Measurements from ENCODE around the gene EBPL. TPM values are rescaled to one million over a fixed set of nuclear protein-coding genes. Genes with fewer than 3 reads are reported as not detected.
A peak's percentile ranks its signal among the peaks of the same experiment; 100 is the strongest.

Gene EBPL
- total and polyA plus RNA-seq, 8 donors: 23.8 to 46.4 (median 38.0) TPM

DNA sequence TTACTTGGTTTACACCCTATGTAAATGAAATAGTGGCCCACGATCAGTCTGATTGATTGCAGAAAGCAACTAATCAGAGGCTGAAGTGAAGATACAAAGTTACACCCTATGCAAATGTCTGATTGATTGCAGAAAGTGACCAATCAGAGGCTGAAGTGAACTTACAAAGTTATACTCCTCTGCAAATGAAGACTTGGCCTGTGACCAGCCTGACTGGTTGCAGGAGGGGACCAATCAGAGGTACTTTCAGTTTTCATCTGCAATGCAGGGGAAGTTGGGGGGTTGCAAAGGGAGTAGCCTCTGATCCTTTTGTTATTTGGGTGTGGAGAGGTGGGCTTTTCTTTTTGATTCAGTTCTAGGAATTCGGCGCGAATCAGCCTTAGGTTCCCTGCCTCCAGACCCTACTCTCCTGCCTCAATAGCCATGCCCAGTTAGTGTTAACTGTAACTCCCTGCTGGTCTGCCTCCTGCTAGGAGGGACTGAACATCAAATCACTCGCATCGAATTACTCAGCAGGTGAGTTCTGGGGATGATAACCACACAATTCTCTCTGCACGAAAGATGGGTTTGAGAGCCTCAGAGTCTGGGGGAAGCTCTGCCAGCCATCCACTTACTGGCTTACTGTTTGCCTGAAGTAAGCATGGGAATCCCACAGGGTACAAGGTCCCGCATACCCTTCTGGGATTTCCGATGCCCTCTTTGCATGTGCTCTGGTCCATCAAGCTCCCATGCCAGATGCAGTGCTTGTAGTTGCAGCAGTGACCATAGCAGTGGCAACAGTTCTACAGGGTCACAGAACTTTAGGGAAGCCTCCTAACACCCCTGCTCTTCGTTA, 55.5 kb downstream of the EBPL start:
- Histone ChIP-seq H3K27me3 (no peaks in the 10 kb centered on the region), H3K27ac (no peak overlapping the region), H3K4me1 (no peaks in the 10 kb centered on the region), H3K36me3 (no peaks in the 10 kb centered on the region), H3K9me3 (no peaks in the 10 kb centered on the region), H3K4me3 (no peak overlapping the region)
- TF ChIP-seq CTCF (IDR thresholded peaks at IDR 0.05): no peak
- no peak for FAIRE-seq
- 53 to 67% methylated on average over 10 of the region's 10 CpGs for WGBS, 2 donors
- DNase-seq: no peak
- ATAC-seq: peak in 2 of 4 donors; percentile 22 to 48
- intact Hi-C loops (cut with DNase I): no loop called here

DNA sequence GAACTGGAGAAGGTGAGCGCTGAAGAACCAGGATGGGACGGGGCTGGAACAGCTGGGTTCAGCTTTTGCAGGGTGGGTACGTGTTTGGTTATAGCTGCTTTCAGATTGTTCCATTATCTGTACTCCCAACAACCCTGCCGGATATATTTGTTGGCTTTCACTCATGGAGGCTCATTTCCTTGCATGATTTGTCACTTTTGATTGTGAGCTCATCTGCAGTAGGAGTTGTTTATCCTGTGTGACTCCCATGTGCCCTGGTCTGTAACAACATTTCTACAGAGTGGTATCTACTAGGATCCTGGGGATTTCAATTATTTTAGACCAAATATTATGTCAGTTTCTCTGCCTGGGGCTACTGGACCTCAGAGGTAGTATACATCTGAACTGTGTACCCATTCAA, 57.6 kb downstream of the EBPL start:
- no peaks in the 10 kb centered on the region for H3K4me1 ChIP-seq
- no peak for TF ChIP-seq CTCF (IDR thresholded peaks at IDR 0.05)
- no peak for FAIRE-seq
- H3K4me3 ChIP-seq: no peak overlapping the region
- no peaks in the 10 kb centered on the region for H3K9me3 ChIP-seq
- ATAC-seq: no peak
- H3K36me3 ChIP-seq: no peaks in the 10 kb centered on the region
- no peak for DNase-seq
- H3K27me3 ChIP-seq: no peaks in the 10 kb centered on the region
- H3K27ac ChIP-seq: no peak overlapping the region
- intact Hi-C loops (cut with DNase I): no loop called here
- 86 to 89% methylated on average over 4 of the region's 4 CpGs for WGBS, 2 donors

GRCh38 chr13:49632156-49632555, 59.1 kb downstream of the EBPL start:
- no peak for FAIRE-seq
- intact Hi-C loops (cut with DNase I): no loop called here
- no peak for DNase-seq
- H3K4me1 ChIP-seq: no peaks in the 10 kb centered on the region
- ATAC-seq: no peak
- no peak for TF ChIP-seq CTCF (IDR thresholded peaks at IDR 0.05)
- 74 to 89% methylated on average over 5 of the region's 5 CpGs for WGBS, 2 donors
- H3K27ac ChIP-seq: no peak overlapping the region
- H3K27me3 ChIP-seq: no peaks in the 10 kb centered on the region
- H3K9me3 ChIP-seq: no peaks in the 10 kb centered on the region
- H3K4me3 ChIP-seq: no peak overlapping the region
- no peaks in the 10 kb centered on the region for H3K36me3 ChIP-seq

GRCh38 chr13:49630580-49630979, 60.7 kb downstream of the EBPL start:
- no peaks in the 10 kb centered on the region for H3K36me3 ChIP-seq
- H3K27me3 ChIP-seq: no peaks in the 10 kb centered on the region
- 75 to 81% methylated on average over 16 of the region's 16 CpGs for WGBS, 2 donors
- ATAC-seq (no peak), FAIRE-seq (no peak), DNase-seq (no peak)
- no peak overlapping the region for H3K27ac ChIP-seq
- intact Hi-C loops (cut with DNase I): no loop called here
- H3K9me3 ChIP-seq: no peaks in the 10 kb centered on the region
- H3K4me3 ChIP-seq: no peak overlapping the region
- no peak for TF ChIP-seq CTCF (IDR thresholded peaks at IDR 0.05)
- no peaks in the 10 kb centered on the region for H3K4me1 ChIP-seq

DNA sequence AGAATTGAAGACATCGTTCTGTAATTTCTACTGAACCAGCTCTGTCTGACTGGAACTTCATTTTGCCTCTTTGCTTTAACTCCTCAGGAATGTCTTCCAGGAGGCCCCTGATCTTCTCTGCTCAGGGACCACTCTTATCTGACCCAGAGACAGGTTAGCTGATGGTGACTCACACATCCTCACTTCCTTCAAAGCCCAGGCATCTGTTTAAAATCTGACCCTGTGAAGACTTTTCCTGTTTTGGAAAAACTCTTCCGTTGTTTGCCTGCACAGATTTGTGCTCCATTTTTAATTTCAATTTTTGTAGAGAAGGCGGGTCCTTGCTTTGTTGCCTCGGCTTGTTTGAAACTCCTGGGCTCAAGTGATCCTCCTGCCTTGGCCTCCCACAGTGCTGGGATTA, 61.3 kb downstream of the EBPL start:
- Histone ChIP-seq H3K36me3 (no peaks in the 10 kb centered on the region), H3K4me1 (no peaks in the 10 kb centered on the region), H3K9me3 (no peaks in the 10 kb centered on the region), H3K27me3 (no peaks in the 10 kb centered on the region), H3K27ac (no peak overlapping the region), H3K4me3 (no peak overlapping the region)
- FAIRE-seq (no peak), ATAC-seq (no peak), DNase-seq (no peak)
- intact Hi-C loops (cut with DNase I): no loop called here
- no peak for TF ChIP-seq CTCF (IDR thresholded peaks at IDR 0.05)
- 83 to 88% methylated on average over 4 of the region's 4 CpGs for WGBS, 2 donors

All from pancreas (tissue), 10 donors.